Inferior parietal cortex (tissue), 1 donor: ENCODE data around the gene HLX.
A peak's percentile ranks its signal among the peaks of the same experiment; 100 is the strongest.

Source experiments
- DNase-seq: peaks from one replicate; pipeline ENCODE4 v3.0.0-alpha.2; 2016; ENCODE audit errors: extremely low spot score

HLX gene, protein sequence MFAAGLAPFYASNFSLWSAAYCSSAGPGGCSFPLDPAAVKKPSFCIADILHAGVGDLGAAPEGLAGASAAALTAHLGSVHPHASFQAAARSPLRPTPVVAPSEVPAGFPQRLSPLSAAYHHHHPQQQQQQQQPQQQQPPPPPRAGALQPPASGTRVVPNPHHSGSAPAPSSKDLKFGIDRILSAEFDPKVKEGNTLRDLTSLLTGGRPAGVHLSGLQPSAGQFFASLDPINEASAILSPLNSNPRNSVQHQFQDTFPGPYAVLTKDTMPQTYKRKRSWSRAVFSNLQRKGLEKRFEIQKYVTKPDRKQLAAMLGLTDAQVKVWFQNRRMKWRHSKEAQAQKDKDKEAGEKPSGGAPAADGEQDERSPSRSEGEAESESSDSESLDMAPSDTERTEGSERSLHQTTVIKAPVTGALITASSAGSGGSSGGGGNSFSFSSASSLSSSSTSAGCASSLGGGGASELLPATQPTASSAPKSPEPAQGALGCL

GRCh38 chr1:220879076-220879508 lies at the start of gene HLX:
HLX (plus strand) TSS chr1:220879443; CDS start chr1:220879858, 415 bp downstream.
- peak; percentile 51 for DNase-seq

GRCh38 chr1:220833436-220833835 lies 45.8 kb upstream of the HLX start:
- DNase-seq: no peak

GRCh38 chr1:220834155-220834870 lies 44.9 kb upstream of the HLX start:
- no peak for DNase-seq

- DNase-seq: no peak
Measured at GRCh38 chr1:220838578-220838977, 40.7 kb upstream of the HLX start.

DNA sequence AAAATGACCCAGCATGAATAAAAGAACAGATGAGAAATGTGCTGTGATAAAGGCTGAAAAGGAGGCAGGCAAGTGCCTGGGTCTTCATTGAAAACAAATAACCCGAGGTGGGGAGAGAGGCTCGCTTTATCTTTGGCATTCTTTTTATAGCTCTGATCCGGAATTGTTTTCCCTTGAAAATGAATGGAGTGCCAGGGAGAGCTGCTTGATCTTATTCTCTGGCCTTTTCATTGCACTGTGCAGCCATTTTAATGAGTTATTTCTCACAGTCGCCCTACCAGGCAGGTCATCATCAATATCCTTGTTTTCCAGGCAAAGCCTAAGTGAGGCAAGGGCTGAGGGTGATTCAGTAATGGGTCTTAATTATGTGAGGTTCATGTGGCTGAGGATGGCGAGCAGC lies 39.8 kb upstream of the HLX start:
- DNase-seq: no peak

- no peak for DNase-seq
Measured at GRCh38 chr1:220841293-220841692, 38.0 kb upstream of the HLX start.

- DNase-seq: no peak
Measured at GRCh38 chr1:220843481-220844011, 35.7 kb upstream of the HLX start.

- DNase-seq: no peak
Measured at GRCh38 chr1:220852408-220852807, 26.8 kb upstream of the HLX start.

GRCh38 chr1:220872296-220872695 lies 6.9 kb upstream of the HLX start:
- no peak for DNase-seq

GRCh38 chr1:220873087-220873486 lies 6.2 kb upstream of the HLX start:
- no peak for DNase-seq

DNA sequence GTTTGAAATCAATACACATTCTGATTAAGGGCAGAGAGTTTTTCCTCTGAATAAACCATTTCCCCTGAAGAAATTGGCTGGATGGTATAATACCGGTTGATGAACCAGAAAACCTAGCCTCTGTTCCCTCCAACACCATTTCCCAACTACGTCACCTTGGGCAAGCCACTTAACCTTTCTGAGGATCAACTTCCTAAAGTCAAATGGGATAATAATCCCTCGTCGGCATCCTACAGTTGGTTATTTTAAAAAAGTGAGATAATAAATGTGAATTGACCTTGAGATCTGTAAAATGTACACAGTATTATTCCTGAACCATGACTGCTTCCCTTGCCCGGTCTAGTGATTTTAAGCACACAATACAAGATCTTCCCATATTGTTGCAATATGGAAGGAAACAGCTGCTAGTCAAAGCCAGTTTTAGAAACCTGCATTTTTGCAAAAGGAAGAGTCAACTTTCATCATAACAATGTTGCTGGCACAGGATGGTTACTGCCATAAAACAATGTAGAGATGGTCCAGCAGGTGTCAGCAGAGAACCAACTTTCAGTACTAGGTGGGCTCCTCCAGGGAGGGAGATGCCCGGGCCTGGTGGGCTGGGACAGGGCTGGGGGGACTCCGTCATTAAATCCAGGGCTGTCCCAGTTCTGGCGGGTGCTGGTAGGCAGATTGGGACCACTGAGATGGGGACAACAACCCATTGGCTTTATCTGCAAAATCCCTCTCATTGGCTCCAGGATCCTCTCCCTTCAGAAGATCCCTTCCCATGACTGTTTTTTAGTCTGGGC lies 5.2 kb upstream of the HLX start:
- peak; percentile 73 for DNase-seq

DNA sequence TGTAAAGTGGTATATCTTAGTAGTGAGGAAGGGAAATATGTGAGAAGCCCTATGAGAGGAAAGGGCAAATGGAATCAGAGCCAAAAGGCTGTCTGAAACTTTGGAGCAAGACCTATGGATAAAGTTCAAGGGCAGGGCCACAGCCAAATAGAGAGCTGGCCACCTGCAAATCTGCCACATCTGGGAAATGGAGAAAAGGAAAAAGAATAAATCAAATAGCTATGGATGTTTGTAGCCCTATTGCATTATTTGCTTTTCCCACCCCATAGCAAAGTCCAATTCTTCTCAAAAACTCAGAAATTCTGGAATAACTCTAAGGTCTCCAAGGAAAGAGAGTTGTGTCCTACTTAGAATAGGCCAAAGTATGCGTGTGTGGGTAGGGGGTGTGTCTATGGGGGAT lies 4.0 kb upstream of the HLX start:
- no peak for DNase-seq

DNA sequence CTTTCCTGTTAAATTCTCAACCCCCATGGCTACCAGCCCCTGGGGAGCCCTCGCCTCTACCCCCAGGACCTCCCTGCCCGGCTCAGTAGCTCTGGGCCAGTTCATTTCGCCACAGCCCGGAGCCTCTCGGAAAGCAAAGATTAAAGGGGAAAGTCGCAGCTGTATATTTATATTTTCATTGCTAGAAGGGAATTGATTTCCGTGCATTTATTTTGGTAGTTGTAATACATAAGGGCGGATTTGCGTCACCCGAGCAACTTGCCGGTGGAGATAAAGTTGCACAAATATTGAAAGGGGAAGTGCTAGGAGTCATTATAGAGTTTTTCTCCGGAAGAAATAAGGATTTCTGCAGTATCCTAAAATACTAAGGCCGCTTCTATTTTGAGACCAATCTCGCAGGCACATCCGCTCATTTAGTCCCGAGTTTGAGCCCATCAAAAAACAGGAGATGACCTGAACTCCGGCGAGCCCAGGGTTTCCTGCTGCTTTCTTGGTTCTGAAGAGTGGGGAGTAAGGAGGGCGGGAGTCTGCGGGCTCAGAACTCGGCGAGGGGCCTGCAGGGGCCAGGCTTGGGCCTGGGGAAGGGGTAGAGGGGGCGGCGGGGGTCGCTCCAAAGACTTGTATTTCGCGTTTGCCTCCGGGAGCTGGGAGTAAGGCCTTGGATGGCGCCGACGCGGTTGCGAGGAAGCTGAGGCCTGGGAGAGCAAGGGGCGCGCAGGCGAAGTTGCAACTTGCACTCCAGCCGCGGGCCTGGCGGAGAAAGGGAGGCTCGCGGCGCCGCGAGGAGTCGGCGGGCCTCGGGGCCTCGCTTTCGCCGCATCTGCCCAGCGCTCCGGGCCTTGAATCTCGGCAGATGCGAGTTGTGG lies 2.5 kb upstream of the HLX start:
- no peak for DNase-seq

GRCh38 chr1:220877377-220878095 lies 1.7 kb upstream of the HLX start:
- DNase-seq: no peak

DNA sequence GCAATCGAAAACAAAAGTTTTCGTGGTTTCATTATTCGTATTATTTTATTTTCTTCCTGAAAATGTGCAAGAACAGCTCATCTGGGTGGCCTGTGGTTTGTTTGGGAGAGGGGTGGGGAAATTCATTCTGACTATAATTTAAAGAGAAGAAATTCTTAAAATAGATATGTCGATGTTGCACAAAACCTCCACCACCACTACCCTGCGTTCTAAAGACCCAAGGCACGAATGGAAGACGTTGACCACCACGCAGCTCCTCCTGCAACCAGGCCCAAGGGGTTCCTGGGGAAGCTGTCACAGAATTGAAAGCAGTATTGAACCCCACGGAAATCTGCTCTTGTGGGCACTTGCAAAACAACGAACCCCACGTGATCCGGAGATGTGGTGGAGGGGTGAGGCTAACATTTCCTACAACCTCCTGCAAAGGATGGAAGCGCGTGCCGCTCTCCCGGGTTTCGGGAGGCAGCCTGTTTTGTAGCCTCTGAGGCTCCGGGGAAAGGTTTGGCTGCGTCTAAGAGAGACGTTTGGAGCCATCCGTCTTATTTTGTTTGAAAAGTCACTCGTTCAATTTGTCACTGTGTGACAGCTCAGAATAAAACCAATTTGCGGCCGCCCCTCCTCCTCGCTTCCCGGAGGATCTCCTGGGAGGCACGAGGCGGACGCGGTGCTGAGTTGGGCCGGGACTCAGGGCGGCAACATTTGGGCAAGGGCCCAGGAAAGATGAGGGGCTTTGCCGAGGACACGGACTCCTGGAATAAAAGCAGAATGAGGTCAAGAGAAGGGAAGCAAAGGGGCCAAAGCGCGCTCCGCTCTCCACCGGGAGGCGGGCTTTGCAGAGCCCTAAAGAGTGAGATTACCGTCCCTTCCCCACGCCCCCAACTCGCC lies 810 bp upstream of the HLX start:
- DNase-seq: no peak

GRCh38 chr1:220879509-220880361 lies 492 bp downstream of the HLX start:
- DNase-seq: no peak

DNA sequence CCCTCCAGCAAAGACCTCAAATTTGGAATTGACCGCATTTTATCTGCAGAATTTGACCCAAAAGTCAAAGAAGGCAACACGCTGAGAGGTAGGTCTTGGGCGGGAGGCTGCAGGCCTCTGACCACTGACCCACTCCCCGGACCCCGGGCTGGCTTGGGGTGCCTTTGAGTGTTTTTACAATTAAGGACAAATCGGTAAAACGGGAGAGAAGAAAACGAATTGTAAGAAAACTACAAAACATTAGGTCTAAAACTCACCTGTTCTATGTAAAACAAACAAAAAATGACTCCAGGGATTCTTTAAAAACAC lies 1.1 kb downstream of the HLX start:
- DNase-seq: no peak

DNA sequence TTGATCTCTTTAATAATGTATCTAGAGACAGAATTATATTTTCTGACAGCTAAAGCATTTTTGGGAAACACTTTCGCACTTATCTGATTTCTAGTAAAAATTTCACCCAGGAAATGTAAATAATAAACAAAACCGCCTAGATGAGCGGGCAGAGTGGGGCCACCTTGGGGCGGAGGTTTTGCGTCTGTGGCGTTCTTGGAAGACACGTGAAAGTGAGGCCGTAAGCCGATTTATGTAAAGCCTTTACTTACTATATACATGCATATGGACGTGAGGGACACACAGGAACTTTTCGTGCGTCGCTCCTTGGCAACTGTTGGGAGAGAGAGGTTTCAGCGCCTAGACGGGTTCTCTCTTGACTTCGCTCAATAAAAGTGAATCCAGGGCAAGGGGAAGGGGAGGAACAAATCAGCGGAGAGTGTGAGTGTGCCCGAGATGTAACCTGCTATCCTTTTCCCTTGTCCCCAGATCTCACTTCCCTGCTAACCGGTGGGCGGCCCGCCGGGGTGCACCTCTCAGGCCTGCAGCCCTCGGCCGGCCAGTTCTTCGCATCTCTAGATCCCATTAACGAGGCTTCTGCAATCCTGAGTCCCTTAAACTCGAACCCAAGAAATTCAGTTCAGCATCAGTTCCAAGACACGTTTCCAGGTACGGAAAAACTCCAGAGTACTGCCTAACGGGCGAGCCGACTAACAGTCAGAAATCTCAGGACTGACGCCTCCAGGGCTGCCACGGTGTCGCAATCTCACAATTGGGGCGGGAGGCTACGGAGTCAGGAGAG lies 1.7 kb downstream of the HLX start:
- no peak for DNase-seq
